Stimulated activated CD8-positive, alpha-beta memory T cell treated with anti-CD3 and anti-CD28 coated beads, Interleukin-7, amount 100 ng/mL, for 4 hours (primary cell): ENCODE results near the gene FTO.
"Not testable (repeated sequence)": the region's sequence is repeated elsewhere in the genome, so short reads cannot be mapped to it uniquely, and the experiment has no call there.

ENCODE experiments used
- DNase-seq, 2 donors: peaks; one replicate each; pipeline ENCODE4 v3.0.0-alpha.2; 2020; ENCODE audit warnings: low read depth in 2 of 2

Gene FTO

DNA sequence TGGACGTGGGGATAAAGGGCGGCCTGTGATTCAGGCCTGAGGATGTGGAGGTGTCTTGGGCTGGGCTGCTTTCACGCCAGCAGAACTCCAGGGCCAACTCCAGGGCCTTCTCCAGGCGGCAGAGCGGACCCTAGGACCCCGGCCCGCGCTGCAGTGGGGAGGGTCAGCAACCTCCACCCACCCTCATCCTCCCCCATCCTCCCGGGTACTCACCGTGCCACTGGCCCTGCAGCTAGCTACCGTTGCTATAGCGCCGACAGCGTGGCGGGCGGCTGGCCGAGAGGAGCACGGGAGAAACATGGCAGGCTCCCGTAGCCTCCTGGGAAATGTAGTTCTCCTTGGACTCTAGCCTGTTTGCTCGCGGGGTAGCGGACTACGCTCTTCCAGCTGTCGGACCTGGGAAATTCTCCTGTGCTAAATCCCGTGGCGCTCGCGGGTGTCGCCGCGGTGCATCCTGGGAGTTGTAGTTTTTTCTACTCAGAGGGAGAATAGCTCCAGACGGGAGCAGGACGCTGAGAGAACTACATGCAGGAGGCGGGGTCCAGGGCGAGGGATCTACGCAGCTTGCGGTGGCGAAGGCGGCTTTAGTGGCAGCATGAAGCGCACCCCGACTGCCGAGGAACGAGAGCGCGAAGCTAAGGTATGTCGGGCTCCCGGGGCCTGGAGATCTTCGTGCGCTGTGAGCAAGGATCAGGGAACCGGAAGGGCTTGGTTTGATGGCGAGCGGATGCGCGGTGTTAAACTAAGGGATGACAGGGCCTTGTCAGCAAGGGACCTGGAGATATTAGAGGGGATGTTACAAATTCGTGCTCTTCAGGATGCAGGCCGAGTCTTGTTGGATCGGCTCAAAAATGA is at the start of gene FTO, which contains the start of gene RPGRIP1L:
Gene FTO, plus strand, starts transcription at position 567 of the 855 bp plus-strand sequence.
Gene RPGRIP1L, minus strand, starts transcription at position 270 of the 855 bp plus-strand sequence. CDS start 3,136 bp downstream, outside the sequence.
- peak; percentile 90 to 94 for DNase-seq

DNA sequence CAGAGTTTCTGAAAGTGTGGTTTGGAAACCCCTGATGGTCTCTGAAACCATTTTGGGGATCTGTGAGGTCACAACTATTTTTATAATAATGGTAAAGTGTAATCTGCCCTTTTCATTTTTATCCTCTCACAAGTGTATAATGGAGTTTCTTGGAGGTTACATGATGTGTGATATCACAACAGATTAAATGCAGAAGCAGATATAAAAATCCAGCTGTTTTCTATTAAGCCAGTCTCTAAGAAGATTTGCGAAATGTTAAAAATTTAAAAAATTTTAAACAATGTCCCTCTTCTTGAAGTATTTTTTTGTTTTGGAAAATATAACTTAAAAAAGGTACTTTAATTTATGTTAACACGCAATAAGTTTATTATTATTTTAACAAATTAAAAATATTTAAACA is 49.0 kb upstream of the FTO start:
- DNase-seq: no peak

DNA sequence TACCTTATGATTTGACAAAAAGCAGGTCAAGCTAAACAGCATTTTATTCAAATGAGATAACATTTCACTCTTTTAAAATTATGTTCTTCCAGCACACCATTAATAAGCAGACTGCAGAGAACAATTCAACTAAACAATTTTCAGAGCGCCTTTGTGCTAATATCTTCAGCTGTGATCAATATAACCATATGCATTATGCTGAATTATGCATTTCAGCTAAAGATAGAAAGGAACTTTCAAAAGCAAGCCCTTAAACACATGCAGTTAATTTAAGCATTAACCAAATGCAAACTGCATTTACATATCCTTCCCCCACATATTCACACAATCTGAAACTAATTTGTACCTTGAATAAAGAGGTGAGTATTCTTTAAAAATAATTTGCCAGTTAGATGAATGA is 41.9 kb upstream of the FTO start:
- no peak for DNase-seq

DNA sequence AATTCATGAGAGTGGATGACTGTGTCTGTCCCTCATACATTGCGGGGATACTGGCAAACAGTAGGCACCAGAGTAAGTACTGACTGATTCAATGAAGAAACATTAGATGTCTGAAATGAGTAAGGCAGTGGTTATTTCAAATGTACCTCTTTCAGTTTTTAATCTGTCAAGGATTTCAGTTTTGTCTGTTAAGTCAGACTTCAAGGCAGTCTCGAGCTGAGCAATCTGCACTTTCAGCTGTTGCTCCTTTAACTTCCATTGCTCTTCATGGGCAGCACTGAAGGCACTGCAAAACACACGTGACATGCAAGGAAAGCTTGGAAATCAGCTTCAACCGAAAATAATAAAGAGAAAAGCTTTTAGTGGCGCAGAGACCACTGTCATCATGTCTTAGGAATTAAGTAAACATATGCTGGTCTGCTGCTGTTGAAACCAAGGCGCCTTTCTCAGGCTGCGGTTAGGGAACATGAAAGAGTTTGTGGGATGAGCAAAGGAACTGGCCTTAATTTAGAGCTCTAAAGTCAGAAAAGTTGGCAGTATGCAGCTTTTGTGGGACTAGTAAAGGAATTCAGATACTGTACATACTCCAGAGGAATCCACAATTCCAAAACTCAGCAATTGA is 39.1 kb upstream of the FTO start:
- DNase-seq: no peak

DNA sequence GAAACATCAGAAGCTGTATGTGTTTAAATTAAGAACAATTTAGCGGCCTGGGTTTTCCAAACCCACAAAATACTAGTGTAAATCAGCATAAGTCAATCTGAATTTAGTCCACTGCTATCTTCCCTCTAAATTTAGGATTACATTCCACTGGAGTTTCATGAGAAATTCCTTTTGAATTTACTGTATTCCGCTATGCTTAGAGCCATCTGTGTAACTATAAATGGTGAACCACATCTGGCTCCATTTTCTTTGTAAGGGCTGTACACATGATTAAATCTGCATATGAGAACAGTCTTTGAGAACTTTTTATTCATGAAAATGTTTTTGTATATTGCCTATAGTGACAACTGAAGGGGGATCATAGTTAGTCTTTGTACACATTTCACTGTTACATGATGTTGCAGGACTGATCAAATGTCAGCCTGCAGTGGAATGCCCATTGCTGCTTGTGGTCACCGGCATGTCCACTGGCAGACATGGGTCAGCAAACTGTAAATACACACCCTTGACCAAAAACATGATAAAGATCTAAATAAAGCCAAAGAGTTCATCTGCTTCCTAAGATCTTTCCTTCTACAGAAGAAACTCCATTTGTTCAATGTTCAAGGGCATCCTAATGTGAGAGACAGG is 37.1 kb upstream of the FTO start:
- DNase-seq: no peak

DNA sequence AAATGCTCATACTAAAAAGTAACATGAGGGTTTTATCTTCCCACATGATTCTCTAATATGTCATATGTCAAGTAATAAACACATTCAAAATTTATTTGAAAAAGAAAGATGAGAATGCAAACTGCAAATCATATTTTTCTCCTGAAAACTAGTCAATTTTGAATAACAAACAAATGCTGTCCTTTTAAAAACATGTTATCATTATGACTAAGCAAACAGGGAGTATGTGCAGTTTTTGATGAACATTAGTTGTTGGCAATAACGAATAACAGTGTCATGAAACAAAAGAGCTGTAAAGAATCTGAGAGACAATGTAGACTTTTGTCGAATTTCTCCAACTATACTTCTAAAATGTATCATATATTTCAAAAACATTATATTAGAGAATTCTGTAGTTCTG is 35.1 kb upstream of the FTO start:
- no peak for DNase-seq

DNA sequence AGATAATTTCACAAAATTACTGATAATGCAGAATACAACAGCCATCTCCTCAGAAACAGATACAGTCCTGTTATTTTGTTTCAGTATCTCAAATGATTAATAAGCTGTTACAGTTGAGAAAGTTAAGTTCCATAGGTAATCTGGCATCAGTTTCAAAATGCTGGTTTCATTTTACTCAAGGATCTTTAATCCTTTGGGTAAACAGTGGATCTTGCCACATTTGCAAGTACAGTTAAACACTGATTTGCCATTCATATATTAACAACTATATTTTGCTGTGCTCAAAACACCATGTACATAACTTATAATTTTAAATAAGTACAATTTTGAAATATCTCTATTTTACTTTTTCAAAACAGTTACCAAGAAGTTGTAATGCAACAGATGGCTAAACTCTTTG is 31.5 kb upstream of the FTO start:
- DNase-seq: no peak

DNA sequence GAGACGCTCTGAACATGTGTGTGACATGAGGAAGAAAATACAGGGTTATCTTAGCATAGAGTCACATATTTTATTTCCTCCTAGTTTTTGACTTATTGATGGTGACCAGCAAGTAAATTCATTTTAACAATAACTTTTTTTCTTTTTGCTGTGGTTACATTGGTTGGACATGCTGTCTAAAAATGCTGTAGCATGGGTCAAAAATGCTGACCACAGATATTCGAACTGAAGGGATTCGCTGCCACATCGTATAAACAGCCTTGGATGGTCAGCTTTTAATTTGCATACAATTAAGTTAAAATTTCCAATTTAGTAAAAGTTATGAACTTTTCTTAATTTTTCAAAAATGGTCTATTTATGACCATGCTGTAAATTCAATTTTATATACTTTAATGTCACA is 30.8 kb upstream of the FTO start:
- no peak for DNase-seq

DNA sequence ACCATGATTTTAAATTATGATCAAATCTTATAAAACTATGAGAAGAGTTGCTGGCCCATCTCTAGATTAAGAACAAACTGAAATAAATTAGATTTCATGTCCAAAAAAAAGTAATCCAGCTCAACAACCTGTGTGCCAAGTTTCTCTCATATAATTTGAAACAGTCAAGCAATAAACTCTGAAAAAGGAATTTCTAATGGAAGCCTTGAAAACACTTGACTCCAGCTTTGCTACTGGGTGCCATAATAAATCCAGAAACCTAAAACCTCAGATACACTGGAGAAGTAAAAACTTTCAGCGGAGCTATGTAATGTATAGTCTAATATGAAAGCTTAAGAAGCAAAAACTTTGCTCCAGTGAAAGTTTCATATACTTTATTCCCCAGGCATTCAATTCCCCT is 25.8 kb upstream of the FTO start:
- DNase-seq: no peak

DNA sequence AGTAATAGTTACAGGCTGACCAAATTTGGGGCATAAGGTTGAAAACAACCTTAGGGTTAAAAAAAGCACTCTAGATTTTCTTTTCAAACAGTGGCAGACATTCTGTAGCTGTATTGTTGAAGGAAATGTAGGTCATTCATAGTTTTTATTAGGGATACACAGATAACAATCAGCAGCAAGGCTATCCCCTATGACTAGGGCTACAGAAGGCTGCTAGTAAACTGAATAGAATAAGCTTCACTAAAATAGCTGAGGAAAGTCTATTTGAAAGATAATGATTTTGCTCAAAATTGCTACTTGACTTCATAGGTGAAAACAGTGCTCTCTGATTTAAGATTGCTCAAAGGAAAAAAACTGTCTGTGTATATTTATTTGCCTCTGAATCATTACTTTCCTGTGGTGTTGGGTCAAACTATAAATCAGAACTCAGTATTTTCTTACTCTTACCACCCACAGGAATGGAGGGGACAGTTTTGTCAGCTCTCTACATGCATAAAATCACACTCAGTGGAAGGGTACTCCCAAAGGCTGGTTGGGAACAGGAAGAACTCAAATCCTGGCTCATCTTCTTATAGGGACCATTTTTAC is 25.1 kb upstream of the FTO start:
- no peak for DNase-seq

DNA sequence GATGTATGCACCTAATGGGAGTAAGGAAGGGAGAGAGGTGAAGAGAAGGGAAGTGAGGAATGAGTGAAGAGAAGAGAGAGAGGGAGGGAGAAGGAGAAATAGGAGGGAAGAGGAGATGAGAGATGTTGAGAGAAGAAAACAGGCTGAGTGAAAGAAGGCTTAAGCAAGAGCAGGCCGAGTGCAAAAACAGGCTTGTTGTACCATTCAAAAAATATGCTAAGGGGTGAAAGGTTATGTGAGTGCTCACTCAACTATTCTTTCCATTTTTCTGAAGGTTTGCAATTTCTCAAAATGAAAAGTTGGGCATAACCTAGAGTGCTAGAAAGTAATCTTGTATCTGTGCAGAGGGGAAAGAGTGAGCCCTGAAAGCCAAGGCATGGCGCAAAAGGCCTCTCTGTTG is 23.2 kb upstream of the FTO start:
- no peak for DNase-seq

DNA sequence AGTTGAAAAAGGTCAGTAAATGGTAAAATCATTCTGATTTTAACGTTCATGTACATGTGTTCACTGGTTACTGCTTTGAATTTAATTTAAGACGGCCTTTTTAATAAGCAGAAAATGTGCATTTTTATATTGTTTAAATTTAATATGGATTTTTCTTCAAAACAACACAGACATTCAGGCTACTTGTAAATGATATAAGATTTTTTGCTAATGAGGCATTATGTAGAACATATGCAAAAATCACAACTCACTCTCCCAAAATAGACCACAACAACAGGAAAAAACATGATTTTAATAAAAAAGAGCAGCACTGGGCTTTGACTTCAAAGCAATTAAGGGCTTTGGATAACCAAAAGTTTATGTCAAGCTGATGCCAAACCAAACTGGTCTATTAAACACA is 22.6 kb upstream of the FTO start:
- DNase-seq: no peak

DNA sequence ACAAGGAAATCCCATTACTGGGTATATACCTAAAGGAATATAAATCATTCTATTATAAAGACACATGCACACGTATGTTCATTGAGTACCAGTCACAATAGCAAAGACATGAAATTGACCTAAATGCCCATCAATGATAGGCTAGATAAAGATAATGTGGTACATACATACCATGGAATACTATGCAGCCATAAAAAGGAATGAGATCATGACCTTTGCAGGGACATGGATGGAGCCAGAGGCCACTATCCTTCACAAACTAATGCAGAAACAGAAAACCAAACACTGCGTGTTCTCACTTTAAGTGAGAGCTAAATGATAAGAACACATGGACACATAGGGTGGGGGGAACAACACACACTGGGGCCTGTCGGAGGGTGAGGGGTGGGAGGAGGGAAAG is 18.6 kb upstream of the FTO start:
- not testable (repeated sequence) for DNase-seq

DNA sequence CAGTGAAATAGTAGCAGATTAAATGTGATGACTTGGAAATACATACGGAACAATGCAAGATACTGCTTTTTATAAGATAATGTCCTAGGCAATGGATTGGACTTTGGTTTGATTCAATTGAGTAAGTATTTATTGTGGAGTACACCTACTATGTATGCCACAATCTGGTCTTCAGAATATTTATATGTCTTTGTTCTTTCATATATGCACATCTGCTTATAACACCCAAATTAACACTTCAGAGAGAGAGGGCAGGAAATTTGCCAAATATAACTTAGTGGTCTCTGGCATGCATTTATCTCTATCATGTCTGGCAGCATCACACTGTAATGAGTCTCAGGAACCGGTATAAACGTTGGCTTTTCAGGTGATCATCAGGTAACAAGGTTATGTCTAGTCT is 17.2 kb upstream of the FTO start:
- no peak for DNase-seq

DNA sequence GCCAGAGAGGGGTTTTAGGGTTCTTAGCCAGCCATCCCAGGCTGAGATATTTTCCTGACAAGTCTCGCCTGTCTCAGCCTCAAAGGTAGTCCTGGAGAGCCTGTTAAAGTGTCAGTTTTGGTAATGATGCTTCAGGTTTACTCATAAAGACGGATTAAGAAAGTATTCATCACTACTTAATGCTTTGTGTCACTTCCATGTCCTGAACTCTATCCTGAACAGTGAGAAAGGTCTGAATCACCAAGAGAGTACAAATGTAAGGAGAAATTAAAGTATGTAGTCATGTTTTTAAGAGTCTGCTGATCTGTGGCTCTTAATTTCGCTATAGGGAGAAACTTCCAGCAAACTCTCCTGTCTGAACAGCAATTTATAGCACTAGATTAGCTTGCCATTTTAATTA is 14.3 kb upstream of the FTO start:
- DNase-seq: no peak

DNA sequence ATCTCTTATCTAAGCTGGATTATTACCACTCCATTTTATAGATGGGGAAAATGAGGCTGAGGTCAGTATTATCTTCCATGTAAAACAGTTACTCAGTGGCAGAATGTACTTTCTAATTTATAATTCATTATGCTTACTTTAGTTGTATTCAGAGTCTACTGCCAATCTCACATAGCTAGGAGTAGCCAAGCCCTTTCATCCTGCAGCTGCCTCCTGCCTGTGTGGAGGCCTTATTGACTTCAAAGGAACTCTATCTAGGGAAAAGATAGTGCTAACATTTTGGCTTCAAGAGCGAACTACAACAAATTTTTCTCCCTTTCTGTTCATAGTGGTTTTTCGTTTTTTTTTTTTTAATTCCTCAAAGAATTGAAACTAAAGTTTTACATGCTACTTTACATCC is 13.2 kb upstream of the FTO start:
- no peak for DNase-seq

DNA sequence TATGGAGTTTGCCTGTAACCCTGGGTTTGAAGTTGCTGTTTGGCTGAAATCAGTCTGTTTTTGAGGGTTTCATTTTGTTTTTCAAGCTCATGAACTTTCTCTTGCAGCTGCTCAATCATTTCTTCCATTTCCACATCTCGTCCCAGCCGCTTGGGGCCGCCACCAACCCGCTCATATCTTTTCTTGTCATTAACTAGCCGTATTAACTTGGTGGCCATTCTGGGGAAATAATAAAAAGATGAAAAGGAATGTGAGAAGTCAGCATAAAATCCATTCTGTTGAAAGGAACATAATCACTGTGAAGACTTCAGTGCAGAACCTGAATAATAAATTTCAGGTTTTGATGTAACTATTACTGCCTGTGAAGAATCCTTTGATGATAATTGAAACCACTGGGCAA is 11.8 kb upstream of the FTO start:
- no peak for DNase-seq

DNA sequence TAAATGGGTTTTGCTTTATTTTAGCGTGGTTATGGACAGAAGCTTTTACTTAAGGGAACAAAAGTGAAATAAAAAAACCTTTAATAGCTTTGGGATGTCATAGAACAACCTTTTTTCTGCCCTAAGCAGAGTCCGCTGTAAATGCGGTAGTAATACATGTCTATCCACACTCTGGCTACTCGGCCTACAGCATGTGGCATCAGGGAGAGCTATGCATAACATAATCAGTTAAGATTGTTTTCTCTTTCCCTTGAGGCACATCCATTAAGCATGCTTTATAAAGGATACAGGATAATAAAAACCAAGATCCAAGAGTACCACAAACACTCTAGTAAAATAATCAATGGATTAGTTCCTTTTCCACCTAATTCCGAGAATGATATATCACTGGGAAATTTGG is 10.6 kb upstream of the FTO start:
- no peak for DNase-seq

DNA sequence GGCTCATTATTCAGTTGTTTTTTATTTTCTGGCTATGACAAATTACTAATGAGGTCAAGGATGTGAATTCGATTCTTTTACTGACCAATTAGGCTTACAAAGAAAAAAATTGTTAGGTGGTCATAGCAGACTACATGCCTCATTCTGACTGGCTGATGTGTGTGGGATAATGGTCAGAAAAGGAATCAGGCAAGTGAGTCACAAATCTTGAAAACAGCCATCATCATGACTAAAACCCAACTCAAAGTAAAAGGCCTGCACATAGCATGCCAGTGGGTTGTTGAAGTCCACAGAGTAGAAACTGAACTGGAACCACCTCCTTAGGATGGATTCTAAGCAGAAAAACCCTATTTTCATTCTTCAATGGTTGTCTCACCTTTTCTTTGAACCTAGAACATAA is 8.9 kb upstream of the FTO start:
- no peak for DNase-seq

DNA sequence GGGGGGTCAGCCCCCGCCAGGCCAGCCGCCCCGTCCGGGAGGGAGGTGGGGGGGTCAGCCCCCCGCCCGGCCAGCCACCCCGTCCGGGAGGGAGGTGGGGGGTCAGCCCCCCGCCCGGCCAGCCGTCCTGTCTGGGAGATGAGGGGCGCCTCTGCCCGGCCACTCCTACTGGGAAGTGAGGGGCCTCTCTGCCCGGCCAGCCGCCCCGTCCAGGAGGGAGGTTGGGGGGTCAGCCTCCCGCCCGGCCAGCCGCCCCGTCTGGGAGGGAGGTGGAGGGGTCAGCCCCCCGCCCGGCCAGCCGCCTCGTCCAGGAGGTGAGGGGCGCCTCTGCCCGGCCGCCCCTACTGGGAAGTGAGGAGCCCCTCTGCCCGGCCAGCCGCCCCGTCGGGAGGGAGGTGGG is 5.7 kb upstream of the FTO start:
- not testable (repeated sequence) for DNase-seq

DNA sequence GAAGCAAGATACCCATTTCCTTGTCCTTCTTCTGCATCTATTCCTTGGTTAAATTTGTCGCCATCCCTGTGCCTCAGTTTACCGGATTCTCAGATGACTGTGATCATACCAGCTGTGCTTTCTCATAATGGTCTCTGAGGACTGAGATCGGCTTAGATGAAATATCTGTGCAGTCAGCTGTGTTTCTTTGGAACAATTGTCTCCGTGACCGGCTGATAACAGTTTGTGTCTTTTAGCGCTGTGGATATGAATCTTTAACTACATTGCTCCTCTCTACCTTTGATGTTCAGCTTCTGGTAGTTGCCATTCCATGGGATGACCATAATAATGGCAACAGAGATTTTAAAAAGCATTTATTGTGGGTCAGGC is 473 bp downstream of the FTO start:
- DNase-seq: no peak

DNA sequence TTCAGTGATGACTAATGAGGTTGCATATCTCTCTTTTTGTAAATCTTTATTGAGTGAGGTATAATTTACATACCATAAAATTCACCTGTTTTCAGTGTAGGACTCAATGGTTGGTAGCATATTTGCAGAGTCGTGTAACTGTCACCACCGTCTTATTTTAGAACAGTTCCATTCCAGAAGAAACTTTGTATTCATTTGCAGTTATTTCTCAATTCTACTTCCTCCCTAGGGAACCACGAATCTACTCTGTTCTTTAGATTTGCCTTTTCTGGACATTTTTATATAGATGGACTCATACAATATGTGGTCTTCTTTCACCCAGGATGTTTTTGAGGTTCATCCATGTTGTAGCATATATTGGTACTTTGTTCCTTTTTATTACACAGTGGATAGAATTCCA is 3.7 kb downstream of the FTO start:
- DNase-seq: no peak

DNA sequence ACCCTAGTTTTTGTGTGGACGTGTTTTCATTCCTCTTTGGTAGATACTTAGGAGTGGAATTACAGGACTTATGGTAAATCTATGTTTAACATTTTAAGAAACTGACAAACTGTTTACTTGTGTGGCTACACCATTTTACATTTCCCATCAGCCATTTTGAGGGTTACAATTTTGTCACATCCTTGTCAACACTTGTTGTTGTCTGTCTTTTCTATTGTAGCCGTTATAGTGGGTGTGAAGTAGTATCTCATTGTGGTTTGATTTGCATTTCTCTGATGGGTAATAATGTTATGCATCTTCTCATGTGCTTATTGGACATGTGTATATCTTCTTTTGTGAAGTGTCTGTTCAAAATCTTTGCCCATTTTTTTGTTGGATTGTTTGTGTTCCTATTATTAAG is 4.5 kb downstream of the FTO start:
- no peak for DNase-seq
